GM21526 (cell line): ENCODE measurements around the gene POLR2C.

ENCODE experiments used
- ATAC-seq: cut with Tn5 transposase; IDR thresholded peaks from one replicate; pipeline ENCODE4 v1.9.1; 2021; ENCODE audit warnings: moderate library complexity; ENCODE audit not compliant: unreplicated experiment, low FRiP score

Gene POLR2C

GRCh38 chr16:57500578-57501111 lies 38.2 kb downstream of the POLR2C start:
- ATAC-seq: no peak

GRCh38 chr16:57501492-57501891 lies 39.0 kb downstream of the POLR2C start:
- ATAC-seq: no peak

GRCh38 chr16:57502048-57502775 lies 39.7 kb downstream of the POLR2C start:
- no peak for ATAC-seq

GRCh38 chr16:57503366-57503765 lies 40.9 kb downstream of the POLR2C start:
- no peak for ATAC-seq

DNA sequence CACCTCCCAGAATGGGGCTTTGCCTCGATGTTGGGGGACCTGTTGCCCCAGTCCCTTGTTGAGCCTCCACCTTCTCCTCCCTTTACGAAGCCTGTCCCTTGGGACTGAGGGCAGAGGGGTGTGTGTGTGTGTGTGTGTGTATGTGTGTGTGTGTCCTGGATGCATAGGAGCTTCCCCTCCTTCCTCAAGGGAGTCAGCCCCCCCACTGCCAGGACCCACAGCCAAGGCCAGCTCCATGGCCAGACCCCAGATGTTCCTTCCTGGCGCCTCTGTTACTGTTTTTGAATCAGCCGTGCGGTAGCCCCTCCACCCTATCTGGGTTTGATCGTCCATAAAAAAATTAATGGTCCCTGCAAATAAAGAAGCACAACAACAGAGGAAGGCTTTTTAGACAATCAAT lies 41.5 kb downstream of the POLR2C start:
- no peak for ATAC-seq

DNA sequence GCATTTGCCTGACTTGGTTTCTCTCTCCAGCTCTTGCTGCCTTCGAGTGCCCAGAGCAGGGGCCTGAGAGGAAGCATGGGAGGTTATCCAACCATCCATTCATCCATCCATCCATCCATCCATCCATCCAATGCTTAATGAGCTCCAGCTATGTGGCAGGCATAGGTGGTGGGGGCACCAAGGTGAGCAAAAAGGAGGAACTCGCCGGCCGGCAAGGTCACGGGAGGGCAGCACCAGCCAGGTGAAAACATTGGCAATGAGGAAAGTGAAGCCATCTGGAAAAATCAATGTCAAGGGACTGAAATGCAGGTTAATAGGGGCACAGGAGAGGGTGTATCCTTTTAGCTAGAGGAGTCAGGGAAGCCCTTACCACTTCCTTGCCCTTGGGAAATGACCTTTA lies 42.0 kb downstream of the POLR2C start:
- ATAC-seq: no peak

DNA sequence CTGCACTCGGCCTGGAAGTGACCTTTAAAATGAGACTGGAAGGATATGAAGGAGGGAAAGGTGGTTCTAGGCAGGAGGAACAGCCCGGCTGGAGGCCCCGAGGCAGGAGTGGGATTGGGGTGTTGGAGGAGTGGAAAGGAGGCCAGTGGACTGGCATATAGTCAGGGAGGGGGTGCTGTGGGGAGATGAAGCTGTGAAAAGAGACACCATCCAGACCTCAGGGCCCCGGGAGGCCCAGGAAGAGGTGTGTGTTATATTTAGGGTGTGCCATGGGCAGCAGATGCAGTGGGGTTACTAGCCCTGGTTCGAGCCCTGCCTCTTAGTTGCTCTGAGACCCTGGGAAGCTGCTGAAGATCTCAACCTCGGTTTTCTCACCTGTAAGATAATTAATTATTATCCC lies 42.7 kb downstream of the POLR2C start:
- ATAC-seq: no peak

DNA sequence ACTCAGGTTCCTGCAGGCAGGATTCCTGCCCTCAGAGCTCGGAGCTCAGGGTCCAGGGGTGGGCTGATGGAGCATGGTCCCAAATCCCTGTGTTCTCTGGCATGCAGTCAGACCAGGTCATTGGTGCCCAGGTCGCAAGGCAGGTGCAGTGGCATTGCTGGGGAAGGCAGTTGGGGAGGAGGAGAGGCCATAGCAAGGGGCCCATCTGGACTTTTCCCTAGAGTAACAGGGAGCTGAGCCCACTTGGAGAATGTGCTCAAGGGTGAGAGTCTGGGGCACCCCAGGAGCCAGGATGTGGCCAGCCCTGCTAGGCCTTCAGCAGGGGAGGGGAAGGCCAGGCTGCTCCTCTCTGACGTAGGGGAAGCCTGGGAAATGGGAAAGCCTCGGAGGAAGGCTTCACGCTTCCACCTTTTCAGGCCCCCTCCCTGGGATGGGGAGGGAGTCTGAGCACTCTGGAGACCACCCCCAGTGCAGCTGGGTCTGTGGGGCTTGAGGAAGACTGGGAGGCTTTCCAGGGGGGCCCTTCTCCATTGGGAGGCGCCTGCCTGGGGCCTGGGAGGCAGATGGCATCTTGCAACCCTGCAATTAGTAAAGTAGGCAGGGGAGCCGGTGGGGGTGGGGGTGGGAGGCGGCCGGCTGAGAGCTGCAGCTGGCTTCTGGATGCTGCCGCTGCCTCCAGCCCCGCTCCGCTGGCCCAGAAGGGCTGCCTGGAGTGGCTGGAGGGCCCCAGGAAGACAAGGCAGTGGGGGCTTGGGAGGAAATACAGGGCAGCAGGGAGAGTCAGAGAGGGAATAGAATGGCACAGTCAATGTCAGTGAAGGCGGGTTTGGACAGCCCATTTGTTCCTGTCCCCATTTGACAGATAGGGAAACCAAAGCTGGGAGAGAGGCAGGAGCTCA lies 44.9 kb downstream of the POLR2C start:
- no peak for ATAC-seq

DNA sequence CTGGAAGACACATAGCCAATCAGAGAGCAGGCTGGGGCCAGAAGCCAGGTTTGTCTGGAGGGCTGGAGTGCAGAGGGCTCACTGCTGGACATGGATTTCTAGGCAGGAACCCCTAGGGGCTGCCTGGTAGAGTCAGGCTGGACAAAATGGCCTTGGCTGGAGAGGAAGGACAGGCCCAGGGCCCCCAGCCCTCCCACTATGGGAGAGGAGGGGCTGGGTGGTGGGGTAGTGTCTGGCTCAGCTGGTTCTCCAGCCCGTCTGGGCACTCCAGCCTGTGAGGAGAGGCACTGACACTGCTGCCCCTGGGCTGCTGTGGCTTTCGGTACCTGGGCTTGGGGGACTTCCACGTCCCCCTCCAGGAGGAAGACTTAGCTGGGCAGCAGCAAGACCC lies 45.6 kb downstream of the POLR2C start:
- ATAC-seq: no peak

GRCh38 chr16:57509231-57509923 lies 46.9 kb downstream of the POLR2C start:
- no peak for ATAC-seq

DNA sequence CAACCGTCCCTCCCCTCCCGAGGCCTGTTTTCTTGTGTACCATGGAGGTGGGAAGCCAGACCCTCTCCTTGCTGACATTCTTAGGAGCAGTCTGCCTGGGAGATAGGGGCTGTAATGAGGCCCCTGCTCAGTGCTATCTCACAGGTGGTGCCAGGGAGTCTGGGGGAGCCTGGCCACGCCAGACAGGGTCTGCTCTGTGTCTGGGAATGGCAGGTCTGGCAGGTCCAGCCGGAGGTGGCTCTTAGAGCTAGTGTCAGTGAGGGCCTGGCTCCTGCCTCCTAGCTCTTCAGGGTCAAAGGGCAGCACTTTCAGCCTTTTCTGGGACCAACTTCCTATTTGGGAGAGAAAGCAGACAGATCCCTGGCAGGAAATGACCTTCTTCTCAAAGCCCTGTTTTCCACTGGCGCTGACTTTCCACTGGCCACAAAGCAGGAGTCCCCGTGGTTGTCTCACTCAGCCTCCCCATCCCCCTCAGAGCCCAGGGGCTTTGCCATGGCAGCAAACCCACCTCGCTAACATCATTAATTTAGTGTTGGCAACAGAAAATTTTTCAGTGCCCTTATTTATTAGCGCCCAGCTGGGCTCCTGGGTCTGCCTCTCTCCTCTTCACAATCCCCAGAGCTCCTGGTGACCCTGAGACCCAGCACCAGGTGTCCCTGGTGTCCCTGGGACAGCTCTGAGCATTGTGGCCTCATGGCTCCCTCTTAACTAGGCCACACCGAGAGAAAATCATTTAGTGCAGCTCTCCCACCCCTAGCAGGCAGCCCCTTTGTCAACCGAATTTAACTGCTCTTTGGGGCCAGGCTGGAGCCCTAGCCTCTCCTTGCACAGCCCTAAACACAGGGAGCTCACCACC lies 47.8 kb downstream of the POLR2C start:
- ATAC-seq: no peak

GRCh38 chr16:57512296-57513001 lies 50.0 kb downstream of the POLR2C start:
- no peak for ATAC-seq

- ATAC-seq: no peak
Measured at GRCh38 chr16:57513371-57514102, 51.1 kb downstream of the POLR2C start.

DNA sequence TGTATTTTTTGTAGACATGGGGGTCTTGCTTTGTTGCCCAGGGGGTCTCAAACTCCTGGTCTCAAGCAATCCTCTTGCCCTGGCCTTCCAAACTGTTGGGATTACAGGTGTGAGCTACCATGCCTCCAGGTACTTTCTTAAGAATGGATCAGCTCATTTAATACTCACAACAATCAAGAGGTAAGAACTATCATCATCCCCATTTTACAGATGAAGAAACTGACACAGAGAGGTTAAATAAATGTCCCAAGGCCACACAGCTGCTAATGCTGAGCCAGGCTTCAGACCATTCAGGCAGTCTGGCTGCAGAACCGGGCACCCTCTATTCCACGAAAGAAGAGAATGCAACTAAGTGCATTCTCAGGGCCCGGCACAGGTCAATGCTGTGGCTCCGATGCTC lies 51.9 kb downstream of the POLR2C start:
- no peak for ATAC-seq

GRCh38 chr16:57514791-57515600 lies 52.5 kb downstream of the POLR2C start:
- ATAC-seq: no peak

DNA sequence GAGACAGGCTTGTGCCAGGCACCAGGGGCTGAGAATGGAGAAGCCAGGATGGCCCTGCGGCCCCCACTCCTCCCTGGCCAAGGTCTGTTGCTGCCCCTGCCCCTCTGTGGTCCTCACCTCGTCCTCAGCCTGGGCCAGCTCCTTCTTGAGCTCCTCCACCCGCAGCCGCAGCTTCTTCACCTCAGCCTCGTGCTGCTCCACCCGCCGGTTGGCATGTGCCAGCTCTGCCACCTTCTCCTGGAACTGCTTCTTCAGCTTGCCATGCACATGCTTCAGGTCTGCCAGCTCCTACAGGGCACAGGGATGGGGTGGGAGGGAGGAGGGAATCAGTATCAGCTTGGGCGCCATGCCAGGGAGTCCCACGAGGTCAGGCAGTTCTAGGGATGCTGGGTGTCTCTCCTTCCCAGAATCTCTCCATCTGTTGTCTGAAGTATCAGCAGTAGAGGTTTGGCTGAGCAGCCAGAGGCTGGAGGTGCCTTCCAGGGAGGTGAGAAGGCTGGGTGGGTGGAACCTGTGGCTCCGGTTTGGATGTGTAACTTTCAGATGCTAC lies 53.8 kb downstream of the POLR2C start:
- no peak for ATAC-seq

DNA sequence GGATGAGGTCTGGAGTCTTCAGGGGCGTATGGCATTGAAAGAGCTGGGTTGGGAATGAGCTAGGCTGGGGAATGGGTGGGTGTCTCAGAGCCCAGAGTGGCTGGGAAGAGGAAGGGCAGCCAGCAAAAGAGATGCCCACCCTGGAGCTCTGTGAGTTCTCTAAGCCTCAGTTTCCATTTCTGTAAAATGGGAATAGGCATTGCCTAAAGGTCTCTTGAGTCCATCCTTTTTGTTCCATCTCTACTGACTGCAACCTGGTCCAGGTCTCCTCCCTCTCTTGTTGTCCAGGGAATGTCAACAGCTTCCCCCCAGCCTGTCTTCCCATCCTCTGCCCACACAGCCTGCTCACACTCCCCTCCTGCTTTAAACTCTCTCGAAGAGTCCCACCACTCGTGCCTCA lies 54.3 kb downstream of the POLR2C start:
- ATAC-seq: no peak
